ENCODE results near the gene ARHGEF10L. TPM values are rescaled to one million over a fixed set of nuclear protein-coding genes. Genes with fewer than 3 reads are reported as not detected.

ARHGEF10L gene
- total RNA-seq, 1 experiment from 2014 or later = 3.3 TPM

DNA sequence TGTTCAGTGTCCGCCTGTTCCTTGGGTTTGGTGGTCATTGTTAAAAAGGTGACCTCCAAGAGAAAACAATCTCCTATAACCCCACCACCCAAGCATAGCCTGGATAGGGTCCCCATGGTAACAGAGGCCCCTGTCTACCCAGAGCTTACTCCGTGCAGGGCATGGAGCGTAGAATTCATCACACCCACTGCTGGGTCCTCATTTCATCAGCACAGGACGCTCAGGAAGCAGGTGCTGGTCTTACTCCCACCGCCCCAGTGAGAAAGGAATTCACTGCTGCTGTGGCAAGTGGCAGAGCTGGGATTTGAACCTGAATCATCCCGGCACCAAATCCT is 37.0 kb downstream of the ARHGEF10L start:
- intact Hi-C loops (cut with micrococcal nuclease; ENCODE audit: unreplicated experiment) = no loop called here

DNA sequence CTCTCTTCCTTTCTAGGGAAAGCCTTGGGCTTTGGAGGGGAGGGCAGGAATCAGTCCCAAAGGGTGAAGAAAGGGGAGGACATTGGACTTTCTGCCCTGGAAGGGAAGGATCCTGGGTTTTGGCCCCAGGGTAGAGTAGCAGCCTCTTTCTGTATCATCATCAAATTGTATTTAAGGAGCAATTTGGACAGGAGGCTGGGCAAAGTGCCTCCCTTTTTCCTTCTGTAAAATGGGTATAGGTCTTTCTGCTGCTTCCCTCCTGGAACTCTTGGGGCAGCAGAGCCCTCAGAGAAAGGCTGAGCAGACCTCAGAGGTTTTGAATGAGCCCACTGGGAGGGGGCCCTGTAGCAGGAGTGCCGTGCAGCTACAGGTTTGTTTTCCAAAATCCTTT is 38.4 kb downstream of the ARHGEF10L start:
- no TSS peak for BruUV-seq (replicated peaks)

More for the DNA sequence above, 37.0 kb downstream of the ARHGEF10L start:
- DNase-seq (ENCODE audit: low spot score) = no peak
- no peak for TF ChIP-seq EZH2 (IDR thresholded peaks at IDR 0.05; ENCODE audit: borderline replicate concordance, low read depth, low read length, poor library complexity, severe bottlenecking)
- TF ChIP-seq, protein P1, sequence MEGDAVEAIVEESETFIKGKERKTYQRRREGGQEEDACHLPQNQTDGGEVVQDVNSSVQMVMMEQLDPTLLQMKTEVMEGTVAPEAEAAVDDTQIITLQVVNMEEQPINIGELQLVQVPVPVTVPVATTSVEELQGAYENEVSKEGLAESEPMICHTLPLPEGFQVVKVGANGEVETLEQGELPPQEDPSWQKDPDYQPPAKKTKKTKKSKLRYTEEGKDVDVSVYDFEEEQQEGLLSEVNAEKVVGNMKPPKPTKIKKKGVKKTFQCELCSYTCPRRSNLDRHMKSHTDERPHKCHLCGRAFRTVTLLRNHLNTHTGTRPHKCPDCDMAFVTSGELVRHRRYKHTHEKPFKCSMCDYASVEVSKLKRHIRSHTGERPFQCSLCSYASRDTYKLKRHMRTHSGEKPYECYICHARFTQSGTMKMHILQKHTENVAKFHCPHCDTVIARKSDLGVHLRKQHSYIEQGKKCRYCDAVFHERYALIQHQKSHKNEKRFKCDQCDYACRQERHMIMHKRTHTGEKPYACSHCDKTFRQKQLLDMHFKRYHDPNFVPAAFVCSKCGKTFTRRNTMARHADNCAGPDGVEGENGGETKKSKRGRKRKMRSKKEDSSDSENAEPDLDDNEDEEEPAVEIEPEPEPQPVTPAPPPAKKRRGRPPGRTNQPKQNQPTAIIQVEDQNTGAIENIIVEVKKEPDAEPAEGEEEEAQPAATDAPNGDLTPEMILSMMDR (conservative IDR thresholded peaks at IDR 0.05; ENCODE audit: low read depth, low read length) = no peak
- no peak overlapping the region for H3K27ac ChIP-seq (ENCODE audit: low read depth, low read length, poor library complexity, severe bottlenecking)
- no peaks in the 10 kb centered on the region for H3K36me3 ChIP-seq (ENCODE audit: insufficient read depth, low read length, poor library complexity, severe bottlenecking)
- POLR2A ChIA-PET (ENCODE audit: low non-redundant PET) = no interaction called here
- H3K27me3 ChIP-seq (replicated peaks; ENCODE audit: insufficient read depth, low read depth, low read length, poor library complexity) = no peaks in the 10 kb centered on the region
- H3K4me3 ChIP-seq (ENCODE audit: low read depth, low read length, poor library complexity, severe bottlenecking) = no peak overlapping the region
- no peaks in the 10 kb centered on the region for H3K9me3 ChIP-seq (ENCODE audit: low read depth, low read length, poor library complexity, severe bottlenecking)
- no TSS peak for BruUV-seq (replicated peaks)
- H3K4me1 ChIP-seq (ENCODE audit: insufficient read depth, low read length, poor library complexity, severe bottlenecking) = no peaks in the 10 kb centered on the region
- CTCF ChIA-PET = no interaction called here

GRCh38 chr1:17579951-17580939 is 40.7 kb downstream of the ARHGEF10L start:
- TF ChIP-seq, protein P1 (conservative IDR thresholded peaks at IDR 0.05; ENCODE audit: low read depth, low read length) = no peak
- no peak for TF ChIP-seq EZH2 (IDR thresholded peaks at IDR 0.05; ENCODE audit: borderline replicate concordance, low read depth, low read length, poor library complexity, severe bottlenecking)
- no peak for DNase-seq (ENCODE audit: low spot score)
- CTCF ChIA-PET = no interaction called here
- Histone ChIP-seq H3K27me3 (replicated peaks; ENCODE audit: insufficient read depth, low read depth, low read length, poor library complexity) (no peaks in the 10 kb centered on the region), H3K36me3 (ENCODE audit: insufficient read depth, low read length, poor library complexity, severe bottlenecking) (no peaks in the 10 kb centered on the region), H3K4me1 (ENCODE audit: insufficient read depth, low read length, poor library complexity, severe bottlenecking) (no peaks in the 10 kb centered on the region), H3K27ac (ENCODE audit: low read depth, low read length, poor library complexity, severe bottlenecking) (no peak overlapping the region), H3K9me3 (ENCODE audit: low read depth, low read length, poor library complexity, severe bottlenecking) (no peaks in the 10 kb centered on the region), H3K4me3 (ENCODE audit: low read depth, low read length, poor library complexity, severe bottlenecking) (no peak overlapping the region)
- POLR2A ChIA-PET (ENCODE audit: low non-redundant PET) = no interaction called here
- BruUV-seq (replicated peaks) = no TSS peak
- intact Hi-C loops (cut with micrococcal nuclease; ENCODE audit: unreplicated experiment) = no loop called here

More for the DNA sequence above, 38.4 kb downstream of the ARHGEF10L start:
- Histone ChIP-seq H3K36me3 (ENCODE audit: insufficient read depth, low read length, poor library complexity, severe bottlenecking) (no peaks in the 10 kb centered on the region), H3K9me3 (ENCODE audit: low read depth, low read length, poor library complexity, severe bottlenecking) (no peaks in the 10 kb centered on the region), H3K27ac (ENCODE audit: low read depth, low read length, poor library complexity, severe bottlenecking) (no peak overlapping the region), H3K4me3 (ENCODE audit: low read depth, low read length, poor library complexity, severe bottlenecking) (no peak overlapping the region), H3K4me1 (ENCODE audit: insufficient read depth, low read length, poor library complexity, severe bottlenecking) (no peaks in the 10 kb centered on the region), H3K27me3 (replicated peaks; ENCODE audit: insufficient read depth, low read depth, low read length, poor library complexity) (no peaks in the 10 kb centered on the region)
- DNase-seq (ENCODE audit: low spot score) = no peak
- ChIA-PET POLR2A (ENCODE audit: low non-redundant PET) (no interaction called here), CTCF (no interaction called here)
- TF ChIP-seq, protein P1 (conservative IDR thresholded peaks at IDR 0.05; ENCODE audit: low read depth, low read length) = no peak
- TF ChIP-seq EZH2 (IDR thresholded peaks at IDR 0.05; ENCODE audit: borderline replicate concordance, low read depth, low read length, poor library complexity, severe bottlenecking) = no peak
- intact Hi-C loops (cut with micrococcal nuclease; ENCODE audit: unreplicated experiment) = no loop called here
